MCF 10A (cell line): ENCODE measurements around the gene TBX19. TPM values are rescaled to one million over a fixed set of nuclear protein-coding genes. Genes with fewer than 3 reads are reported as not detected.

Source experiments
- BruUV-seq: library from RNA; stranded (reverse); fragments of 400-500 nt; replicated peaks from 2 replicates; lab custom pipeline; 2021; lab: Mats Ljungman, UMichigan
- CTCF ChIA-PET: fragments of 300-600 bp; sonication (Branson Sonifier 250); formaldehyde crosslinking; extraction: SDS; loops from one replicate; lab custom pipeline; 2021; ENCODE audit warnings: antibody characterized with exemption, inconsistent platforms; lab: Yijun Ruan, JAX
- POLR2A ChIA-PET: fragments of 300-600, 350-650 bp; sonication (Branson Sonifier 250); formaldehyde crosslinking; extraction: SDS; loops from one replicate; lab custom pipeline; 2020; ENCODE audit warnings: antibody characterized with exemption, inconsistent platforms; lab: Yijun Ruan, JAX
- DNase-seq: peaks from one replicate; pipeline ENCODE4 v3.0.0-alpha.2; 2018; ENCODE audit not compliant: unreplicated experiment
- H3K27ac Mint-ChIP-seq: one replicate; pipeline ENCODE4 v1.8.0; 2022; ENCODE audit warnings: mild to moderate bottlenecking, low read depth, mixed read lengths; ENCODE audit not compliant: unreplicated experiment
- H3K27me3 Mint-ChIP-seq: one replicate; pipeline ENCODE4 v1.8.0; 2022; ENCODE audit warnings: mixed read lengths; ENCODE audit not compliant: insufficient read depth, unreplicated experiment
- H3K36me3 Mint-ChIP-seq: one replicate; pipeline ENCODE4 v1.8.0; 2022; ENCODE audit warnings: mild to moderate bottlenecking, moderate library complexity, mixed read lengths; ENCODE audit not compliant: insufficient read depth, unreplicated experiment
- H3K4me1 Mint-ChIP-seq: one replicate; pipeline ENCODE4 v1.8.0; 2022; ENCODE audit warnings: mixed read lengths; ENCODE audit not compliant: insufficient read depth, unreplicated experiment
- H3K4me3 Mint-ChIP-seq: one replicate; pipeline ENCODE4 v1.8.0; 2022; ENCODE audit warnings: mild to moderate bottlenecking, moderate library complexity, mixed read lengths; ENCODE audit not compliant: unreplicated experiment
- H3K9me3 Mint-ChIP-seq: one replicate; pipeline ENCODE4 v1.8.0; 2022; ENCODE audit warnings: mixed read lengths; ENCODE audit not compliant: unreplicated experiment
- intact Hi-C: fragments of 100-400 bp; cut with micrococcal nuclease; formaldehyde crosslinking; loops from 2 replicates; pipeline ENCODE4 v1.14.1; 2022
- total RNA-seq: library from RNA; stranded (reverse); gene quantifications from 2 replicates; pipeline ENCODE4 v1.2.3, GENCODE V29; 2022
- TF ChIP-seq, protein P1 (sequence below): fragments of 200-600 bp; IDR thresholded peaks from one replicate; pipeline ENCODE4 v1.8.0; 2022; ENCODE audit warnings: antibody characterized with exemption, mild to moderate bottlenecking; ENCODE audit not compliant: unreplicated experiment

The TBX19 gene
- total RNA-seq, 1 experiment from 2014 or later: 1.6 TPM

DNA sequence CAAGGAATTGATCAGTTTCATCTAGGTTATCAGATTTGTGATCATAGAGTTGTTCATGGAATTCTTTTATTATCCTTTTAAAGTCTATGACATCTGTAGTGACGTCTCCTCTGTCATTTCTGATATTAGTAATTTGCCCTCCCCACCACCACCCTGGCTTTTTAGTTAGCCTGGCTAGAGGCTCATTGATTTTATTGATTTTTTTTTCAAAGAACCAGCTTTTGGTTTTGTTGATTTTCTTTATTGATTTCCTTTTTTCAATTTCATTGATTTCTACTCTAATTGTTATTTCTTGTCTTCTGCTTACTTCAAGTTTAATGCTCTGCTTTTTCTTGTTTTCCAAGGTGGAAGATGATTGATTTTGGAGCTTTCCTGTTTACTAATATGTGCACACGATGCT is 23.3 kb upstream of the TBX19 start:
- ChIA-PET CTCF (interaction anchor here (0.6 to 5.4 kb wide), 4 partner anchors 23 to 1039 kb away, joined by 4 to 40 read pairs (median 6); no protein-coding TSS in a partner anchor), POLR2A (interaction anchor here (1.1 to 1.3 kb wide), 2 partner anchors 28 to 77 kb away, joined by 3 read pairs; no protein-coding TSS in a partner anchor)
- peaks cover 16% of the 10 kb centered on the region for H3K36me3 Mint-ChIP-seq
- no TSS peak for BruUV-seq
- H3K4me3 Mint-ChIP-seq: no peak overlapping the region
- H3K27me3 Mint-ChIP-seq: no peaks in the 10 kb centered on the region
- no peak overlapping the region for H3K27ac Mint-ChIP-seq
- H3K4me1 Mint-ChIP-seq: peaks cover 20% of the 10 kb centered on the region
- DNase-seq: no peak
- TF ChIP-seq, protein P1, sequence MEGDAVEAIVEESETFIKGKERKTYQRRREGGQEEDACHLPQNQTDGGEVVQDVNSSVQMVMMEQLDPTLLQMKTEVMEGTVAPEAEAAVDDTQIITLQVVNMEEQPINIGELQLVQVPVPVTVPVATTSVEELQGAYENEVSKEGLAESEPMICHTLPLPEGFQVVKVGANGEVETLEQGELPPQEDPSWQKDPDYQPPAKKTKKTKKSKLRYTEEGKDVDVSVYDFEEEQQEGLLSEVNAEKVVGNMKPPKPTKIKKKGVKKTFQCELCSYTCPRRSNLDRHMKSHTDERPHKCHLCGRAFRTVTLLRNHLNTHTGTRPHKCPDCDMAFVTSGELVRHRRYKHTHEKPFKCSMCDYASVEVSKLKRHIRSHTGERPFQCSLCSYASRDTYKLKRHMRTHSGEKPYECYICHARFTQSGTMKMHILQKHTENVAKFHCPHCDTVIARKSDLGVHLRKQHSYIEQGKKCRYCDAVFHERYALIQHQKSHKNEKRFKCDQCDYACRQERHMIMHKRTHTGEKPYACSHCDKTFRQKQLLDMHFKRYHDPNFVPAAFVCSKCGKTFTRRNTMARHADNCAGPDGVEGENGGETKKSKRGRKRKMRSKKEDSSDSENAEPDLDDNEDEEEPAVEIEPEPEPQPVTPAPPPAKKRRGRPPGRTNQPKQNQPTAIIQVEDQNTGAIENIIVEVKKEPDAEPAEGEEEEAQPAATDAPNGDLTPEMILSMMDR: no peak
- H3K9me3 Mint-ChIP-seq: peaks cover 7% of the 10 kb centered on the region
- intact Hi-C loops: no loop called here

DNA sequence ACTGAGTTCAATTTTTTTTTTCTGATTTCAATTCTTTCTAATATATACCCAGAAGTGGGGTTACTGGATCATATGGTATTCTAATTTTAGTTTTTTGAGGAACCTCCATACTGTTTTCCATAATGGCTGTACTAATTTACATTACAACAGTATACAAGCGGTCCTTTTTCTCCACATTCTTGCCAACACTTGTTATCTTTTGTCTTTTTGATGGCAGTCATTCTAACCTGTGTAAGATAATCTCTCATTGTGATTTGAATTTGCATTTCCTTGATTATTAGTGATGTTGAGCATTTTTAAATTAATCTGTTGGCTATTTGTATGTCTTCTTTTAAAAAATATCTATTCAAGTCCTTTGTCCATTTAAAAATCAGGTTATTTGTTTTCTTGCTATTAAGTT is 21.1 kb upstream of the TBX19 start:
- ChIA-PET CTCF (interaction anchor here (0.6 to 4.7 kb wide), 5 partner anchors 24 to 175 kb away, joined by 3 to 27 read pairs (median 3); no protein-coding TSS in a partner anchor), POLR2A (interaction anchor here (1.0 kb wide), 1 partner anchor 17 kb away, joined by 3 read pairs; no protein-coding TSS in a partner anchor)
- peaks cover 7% of the 10 kb centered on the region for H3K9me3 Mint-ChIP-seq
- DNase-seq: no peak
- BruUV-seq: no TSS peak
- intact Hi-C loops: no loop called here
- peaks cover 25% of the 10 kb centered on the region for H3K36me3 Mint-ChIP-seq
- H3K27ac Mint-ChIP-seq: no peak overlapping the region
- TF ChIP-seq, protein P1: no peak
- peaks cover 20% of the 10 kb centered on the region for H3K4me1 Mint-ChIP-seq
- H3K27me3 Mint-ChIP-seq: no peaks in the 10 kb centered on the region
- H3K4me3 Mint-ChIP-seq: no peak overlapping the region

DNA sequence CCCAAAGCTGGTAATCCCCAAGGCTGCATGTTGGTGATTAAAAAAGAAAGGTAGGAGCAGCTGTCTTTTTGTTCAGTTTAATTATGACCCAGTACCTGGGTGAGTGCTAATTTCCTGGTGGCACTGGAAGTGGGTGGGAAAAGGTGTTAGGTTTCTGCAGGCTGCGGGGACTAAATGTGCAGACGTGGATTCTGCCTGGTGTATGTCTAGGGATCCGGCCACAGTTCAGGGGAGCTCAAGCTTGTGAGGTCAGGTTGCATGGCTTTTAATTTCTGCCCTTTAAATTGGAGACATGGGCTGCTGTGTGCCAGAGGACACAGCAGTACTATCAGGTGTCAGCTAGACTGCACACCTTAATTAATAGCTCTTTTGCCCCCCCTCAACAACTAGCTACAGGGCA is 20.3 kb upstream of the TBX19 start:
- POLR2A ChIA-PET: interaction anchor here (1.0 kb wide), 1 partner anchor 16 kb away, joined by 3 read pairs; no protein-coding TSS in a partner anchor
- CTCF ChIA-PET: interaction anchor here (0.6 to 4.7 kb wide), 3 partner anchors 25 to 1532 kb away, joined by 4 to 27 read pairs (median 4); no protein-coding TSS in a partner anchor
- no peak overlapping the region for H3K27ac Mint-ChIP-seq
- H3K36me3 Mint-ChIP-seq: peaks cover 28% of the 10 kb centered on the region
- peaks cover under 1% of the 10 kb centered on the region for H3K9me3 Mint-ChIP-seq
- BruUV-seq: no TSS peak
- H3K27me3 Mint-ChIP-seq: no peaks in the 10 kb centered on the region
- no peak for DNase-seq
- H3K4me3 Mint-ChIP-seq: no peak overlapping the region
- intact Hi-C loops: no loop called here
- H3K4me1 Mint-ChIP-seq: peaks cover 20% of the 10 kb centered on the region
- TF ChIP-seq, protein P1: no peak

DNA sequence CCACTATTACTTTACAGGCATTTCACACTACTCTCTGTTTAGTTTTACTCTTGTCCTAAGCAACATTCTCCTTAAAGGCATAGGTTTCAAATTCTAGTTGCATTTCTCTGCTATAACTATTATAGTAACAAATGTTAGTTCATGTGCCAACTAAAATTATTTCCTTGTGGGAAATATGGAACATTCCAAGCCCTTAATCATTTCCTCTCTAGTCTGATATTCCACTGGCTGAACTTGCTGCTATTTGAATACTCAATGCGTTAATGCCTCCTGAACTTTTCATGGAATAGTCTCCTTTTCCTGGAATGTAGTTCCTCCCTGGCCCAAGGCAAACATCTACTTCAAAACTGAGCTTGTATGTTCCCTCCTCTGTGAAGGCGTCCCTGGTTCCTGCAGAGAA is 19.3 kb upstream of the TBX19 start:
- no peak overlapping the region for H3K27ac Mint-ChIP-seq
- peak; percentile 30 for DNase-seq

More for the DNA sequence above, 19.3 kb upstream of the TBX19 start:
- peaks cover 28% of the 10 kb centered on the region for H3K36me3 Mint-ChIP-seq
- peaks cover 23% of the 10 kb centered on the region for H3K4me1 Mint-ChIP-seq
- TF ChIP-seq, protein P1: no peak
- ChIA-PET CTCF (interaction anchor here (0.7 to 4.7 kb wide), 6 partner anchors 18 to 126 kb away, joined by 3 to 27 read pairs (median 4); no protein-coding TSS in a partner anchor), POLR2A (interaction anchor here (0.8 to 1.8 kb wide), 4 partner anchors 24 to 40 kb away, joined by 3 to 5 read pairs (median 4); no protein-coding TSS in a partner anchor)
- no peak overlapping the region for H3K4me3 Mint-ChIP-seq
- BruUV-seq: no TSS peak
- no peaks in the 10 kb centered on the region for H3K9me3 Mint-ChIP-seq
- intact Hi-C loops: no loop called here
- no peaks in the 10 kb centered on the region for H3K27me3 Mint-ChIP-seq
